ENCODE results near the gene GLOD4. TPM values are rescaled to one million over a fixed set of nuclear protein-coding genes. Genes with fewer than 3 reads are reported as not detected.

GLOD4 gene, protein sequence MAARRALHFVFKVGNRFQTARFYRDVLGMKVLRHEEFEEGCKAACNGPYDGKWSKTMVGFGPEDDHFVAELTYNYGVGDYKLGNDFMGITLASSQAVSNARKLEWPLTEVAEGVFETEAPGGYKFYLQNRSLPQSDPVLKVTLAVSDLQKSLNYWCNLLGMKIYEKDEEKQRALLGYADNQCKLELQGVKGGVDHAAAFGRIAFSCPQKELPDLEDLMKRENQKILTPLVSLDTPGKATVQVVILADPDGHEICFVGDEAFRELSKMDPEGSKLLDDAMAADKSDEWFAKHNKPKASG
- 29.4 and 66.9 TPM in 2 replicates for total RNA-seq

DNA sequence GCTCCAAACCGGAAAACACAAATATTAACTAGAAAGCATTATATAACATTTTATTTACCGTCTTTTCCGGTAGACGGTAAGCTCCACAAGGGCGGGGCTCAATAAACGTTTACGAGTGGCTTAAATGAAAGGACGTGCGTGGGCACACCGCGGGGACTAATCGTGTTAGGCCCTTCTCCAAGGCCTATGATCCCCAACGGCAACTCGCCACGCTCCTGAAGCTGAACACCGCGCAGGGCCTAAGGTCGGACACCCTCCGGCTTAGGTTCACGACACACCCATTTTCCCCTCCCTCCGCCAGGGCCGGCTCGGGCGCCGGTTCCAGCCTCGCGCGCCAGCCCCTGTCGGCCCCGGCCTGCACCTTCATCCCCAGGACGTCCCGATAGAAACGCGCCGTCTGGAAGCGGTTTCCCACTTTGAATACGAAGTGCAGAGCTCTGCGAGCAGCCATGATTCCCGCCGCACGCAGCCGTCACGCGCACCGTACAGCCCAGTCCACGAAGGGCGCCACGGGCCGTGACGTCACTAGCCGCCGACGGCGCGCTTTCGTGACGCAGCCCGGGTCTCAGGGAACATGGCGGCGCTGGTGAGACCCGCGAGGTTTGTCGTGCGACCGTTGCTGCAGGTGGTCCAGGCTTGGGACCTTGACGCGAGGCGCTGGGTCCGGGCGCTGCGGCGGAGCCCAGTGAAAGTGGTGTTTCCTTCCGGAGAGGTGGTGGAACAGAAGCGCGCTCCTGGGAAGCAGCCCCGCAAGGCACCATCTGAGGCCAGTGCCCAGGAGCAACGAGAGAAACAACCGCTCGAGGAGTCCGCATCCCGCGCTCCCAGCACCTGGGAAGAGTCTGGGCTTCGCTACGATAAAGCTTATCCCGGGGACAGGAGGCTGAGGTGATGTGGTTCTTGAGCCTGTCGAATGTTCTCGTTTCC is at the start of gene GLOD4, which contains the start of gene MRM3:
GLOD4 (minus strand) TSS at position 476 of the 927 bp plus-strand sequence; CDS start at position 451, 25 bp downstream.
MRM3 (plus strand) TSS at position 549 of the 927 bp plus-strand sequence; CDS start at position 575, 26 bp downstream.

DNA sequence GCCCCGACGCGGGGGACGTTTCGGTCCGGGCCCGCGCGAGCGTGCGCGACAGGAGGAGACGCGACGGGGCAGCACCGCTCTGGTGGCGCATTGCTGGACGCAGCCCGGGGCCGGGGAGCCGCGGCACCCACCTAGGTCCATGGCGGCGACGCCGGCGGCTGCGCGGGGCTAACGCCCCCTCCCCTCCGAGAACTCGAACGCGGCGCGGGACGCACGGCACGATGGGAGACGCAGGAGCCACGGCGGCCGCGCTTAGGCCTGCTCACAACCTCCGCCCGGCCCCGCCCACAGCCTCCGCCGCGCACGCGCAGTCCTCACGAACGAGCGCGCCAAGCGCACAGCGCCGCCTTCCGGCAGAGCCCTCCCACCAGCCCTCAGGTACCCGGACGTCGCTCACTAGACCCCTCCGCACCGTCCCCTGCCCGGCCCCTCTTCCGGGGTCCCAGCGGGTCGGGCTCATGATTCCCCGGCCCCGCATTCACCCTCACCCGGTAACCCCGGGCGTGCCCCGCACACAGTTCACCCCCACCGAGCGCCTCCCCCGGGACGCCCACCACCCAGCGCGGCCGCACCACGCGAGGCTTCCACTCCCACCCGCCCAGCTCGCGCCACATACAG is 30.0 kb downstream of the GLOD4 start, which contains the start of gene GEMIN4:
GEMIN4 (minus strand) TSS at position 263 of the 618 bp plus-strand sequence; CDS start at position 141, 122 bp downstream.

DNA sequence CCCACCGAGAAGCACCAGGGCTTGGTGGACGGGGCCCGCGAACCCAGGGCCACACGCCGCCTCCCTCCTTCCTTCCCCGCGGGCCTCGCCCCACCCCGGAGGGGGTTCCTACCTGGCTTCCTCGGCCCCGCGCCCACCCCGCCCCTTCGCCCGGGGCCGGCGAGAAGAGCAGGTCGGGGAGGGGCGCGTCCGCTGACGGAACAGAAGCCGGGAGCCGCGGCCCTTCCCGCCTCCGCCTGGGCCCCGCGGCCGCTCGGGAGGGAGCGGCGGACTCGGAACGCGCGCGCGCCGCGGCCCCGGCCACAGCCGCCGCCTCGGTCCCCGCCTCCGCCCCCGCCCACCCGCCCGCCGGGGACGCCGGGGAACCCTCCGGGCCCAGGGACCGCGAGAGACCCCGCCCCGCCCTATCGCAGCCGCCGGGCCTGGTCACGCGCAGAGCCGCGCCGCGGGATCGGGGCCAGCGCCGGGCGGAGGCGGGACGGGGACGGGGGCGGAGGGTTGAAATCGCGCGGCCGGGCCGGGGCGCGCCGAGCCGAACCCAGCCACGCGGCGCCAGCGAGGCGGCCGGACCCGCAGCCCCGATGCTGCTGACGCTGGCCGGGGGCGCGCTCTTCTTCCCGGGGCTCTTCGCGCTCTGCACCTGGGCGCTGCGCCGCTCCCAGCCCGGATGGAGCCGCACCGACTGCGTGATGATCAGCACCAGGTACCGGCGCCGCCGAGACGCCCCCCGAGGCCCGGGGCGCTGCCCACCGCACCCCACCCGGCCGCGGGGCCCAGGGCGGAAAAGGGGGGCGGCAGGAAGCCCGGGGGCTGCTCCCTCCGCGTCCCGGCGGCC is 49.8 kb downstream of the GLOD4 start, which contains the start of gene TLCD3A:
TLCD3A (plus strand) TSS at position 530 of the 835 bp plus-strand sequence; CDS start at position 582, 52 bp downstream.

Other genes starting within 250 kb of the GLOD4 start
- gene VPS53, start 67.4 kb downstream of the GLOD4 start, total RNA-seq, result 11.5 and 25.7 TPM in 2 replicates
- 17.9 and 19.1 TPM in 2 replicates for gene TLCD3A, start 49.7 kb downstream of the GLOD4 start, total RNA-seq
- 14.0 and 21.6 TPM in 2 replicates for gene GEMIN4, start 30.0 kb downstream of the GLOD4 start, total RNA-seq
- gene MRM3, start 73 bp upstream of the GLOD4 start, total RNA-seq, result 23.9 and 31.9 TPM in 2 replicates
- 93.9 and 97.2 TPM in 2 replicates for gene NXN, start 197.5 kb upstream of the GLOD4 start, total RNA-seq
- 18.8 and 19.3 TPM in 2 replicates for gene TIMM22, start 214.8 kb upstream of the GLOD4 start, total RNA-seq

Data from myometrial cell (primary cell).